Breast epithelium (tissue), 4 donors: ENCODE results near the gene CMTM7. TPM values are rescaled to one million over a fixed set of nuclear protein-coding genes. Genes with fewer than 3 reads are reported as not detected.

ENCODE experiments used
- DNase-seq, 2 donors: peaks; one replicate each; pipeline ENCODE4 v3.0.0-alpha.2; 2019; ENCODE audit warnings: low spot score in 2 of 2
- H3K27ac ChIP-seq, 2 donors: fragments of 200-600 bp; sonication (generic) in 1 of 2; one replicate each; pipeline ENCODE4 v1.5.1; 2016 to 2019; ENCODE audit warnings: mild to moderate bottlenecking in 1 of 2
- H3K27me3 ChIP-seq, 2 donors: fragments of 200-600 bp; sonication (generic) in 1 of 2; one replicate each; pipeline versions ENCODE4 v1.5.1 to v1.6.0; 2017 to 2019; ENCODE audit warnings: control low read depth in 1 of 2, mild to moderate bottlenecking in 1 of 2
- H3K36me3 ChIP-seq: fragments of 200-600 bp; one replicate; pipeline ENCODE4 v1.5.1; 2019
- H3K4me1 ChIP-seq, 2 donors: fragments of 200-600 bp; sonication (generic); one replicate each; pipeline ENCODE4 v1.5.1; 2016 to 2019; ENCODE audit warnings: control low read depth in 1 of 2
- H3K4me3 ChIP-seq, 3 donors: fragments of 200-600 bp; sonication (generic); 1 replicate in 2 of 3; 2 replicates in 1 of 3; pipeline ENCODE4 v1.5.1; 2016 to 2019; ENCODE audit warnings: mild to moderate bottlenecking in 3 of 3, moderate library complexity in 2 of 3
- H3K9me3 ChIP-seq, 2 donors: fragments of 200-600 bp; sonication (generic) in 1 of 2; one replicate each; pipeline ENCODE4 v1.5.1; 2016 to 2019; ENCODE audit warnings: control low read depth in 1 of 2
- POLR2A ChIP-seq: fragments of 450-650 bp; IDR thresholded peaks from one replicate; pipeline ENCODE4 v1.6.1; 2016; ENCODE audit warnings: antibody characterized with exemption, mild to moderate bottlenecking, moderate library complexity
- POLR2AphosphoS5 ChIP-seq, 3 donors: sonication (generic); formaldehyde crosslinking; IDR thresholded peaks; one replicate each; pipeline ENCODE4 v1.6.1; 2017; ENCODE audit warnings: antibody characterized with exemption in 3 of 3
- intact Hi-C: fragments of 100-400 bp; cut with DNase I; formaldehyde crosslinking; loops from one replicate; pipeline ENCODE4 v1.15.1; 2023; ENCODE audit warnings: low total_unique reads
- total RNA-seq, 3 donors: library from RNA; depleted of rRNA; stranded (reverse); fragments of >200 nt; gene quantifications; one replicate each; pipeline ENCODE4 v1.1.0, GENCODE V29; 2016
- TF ChIP-seq, protein P1 (sequence below), 3 donors: fragments of 450-650 bp; IDR thresholded peaks; one replicate each; pipeline ENCODE4 v1.5.1; 2016 to 2017; ENCODE audit warnings: antibody characterized with exemption in 3 of 3, mild to moderate bottlenecking in 3 of 3, moderate library complexity in 3 of 3

CMTM7 gene
- total RNA-seq, 3 donors from 2014 or later = 16.8 to 111 (median 58.0) TPM

- DNase-seq = no peak
- Histone ChIP-seq H3K9me3 (no peaks in the 10 kb centered on the region), H3K4me3 (peak overlapping the region; percentile 37 to 68 (median 53)), H3K36me3 (no peaks in the 10 kb centered on the region), H3K4me1 (peaks cover 0 to 23% of the 10 kb centered on the region in 2 donors), H3K27me3 (no peaks in the 10 kb centered on the region), H3K27ac (peak overlapping the region; percentile 91 to 92)
- TF ChIP-seq, protein P1, sequence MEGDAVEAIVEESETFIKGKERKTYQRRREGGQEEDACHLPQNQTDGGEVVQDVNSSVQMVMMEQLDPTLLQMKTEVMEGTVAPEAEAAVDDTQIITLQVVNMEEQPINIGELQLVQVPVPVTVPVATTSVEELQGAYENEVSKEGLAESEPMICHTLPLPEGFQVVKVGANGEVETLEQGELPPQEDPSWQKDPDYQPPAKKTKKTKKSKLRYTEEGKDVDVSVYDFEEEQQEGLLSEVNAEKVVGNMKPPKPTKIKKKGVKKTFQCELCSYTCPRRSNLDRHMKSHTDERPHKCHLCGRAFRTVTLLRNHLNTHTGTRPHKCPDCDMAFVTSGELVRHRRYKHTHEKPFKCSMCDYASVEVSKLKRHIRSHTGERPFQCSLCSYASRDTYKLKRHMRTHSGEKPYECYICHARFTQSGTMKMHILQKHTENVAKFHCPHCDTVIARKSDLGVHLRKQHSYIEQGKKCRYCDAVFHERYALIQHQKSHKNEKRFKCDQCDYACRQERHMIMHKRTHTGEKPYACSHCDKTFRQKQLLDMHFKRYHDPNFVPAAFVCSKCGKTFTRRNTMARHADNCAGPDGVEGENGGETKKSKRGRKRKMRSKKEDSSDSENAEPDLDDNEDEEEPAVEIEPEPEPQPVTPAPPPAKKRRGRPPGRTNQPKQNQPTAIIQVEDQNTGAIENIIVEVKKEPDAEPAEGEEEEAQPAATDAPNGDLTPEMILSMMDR (IDR thresholded peaks at IDR 0.05) = no peak
- TF ChIP-seq POLR2A (no peak), POLR2AphosphoS5 (IDR thresholded peaks at IDR 0.05) (no peak)
- intact Hi-C loops = no loop called here
These were observed 9.5 kb downstream of the CMTM7 start for GRCh38 chr3:32401126-32401525.

DNA sequence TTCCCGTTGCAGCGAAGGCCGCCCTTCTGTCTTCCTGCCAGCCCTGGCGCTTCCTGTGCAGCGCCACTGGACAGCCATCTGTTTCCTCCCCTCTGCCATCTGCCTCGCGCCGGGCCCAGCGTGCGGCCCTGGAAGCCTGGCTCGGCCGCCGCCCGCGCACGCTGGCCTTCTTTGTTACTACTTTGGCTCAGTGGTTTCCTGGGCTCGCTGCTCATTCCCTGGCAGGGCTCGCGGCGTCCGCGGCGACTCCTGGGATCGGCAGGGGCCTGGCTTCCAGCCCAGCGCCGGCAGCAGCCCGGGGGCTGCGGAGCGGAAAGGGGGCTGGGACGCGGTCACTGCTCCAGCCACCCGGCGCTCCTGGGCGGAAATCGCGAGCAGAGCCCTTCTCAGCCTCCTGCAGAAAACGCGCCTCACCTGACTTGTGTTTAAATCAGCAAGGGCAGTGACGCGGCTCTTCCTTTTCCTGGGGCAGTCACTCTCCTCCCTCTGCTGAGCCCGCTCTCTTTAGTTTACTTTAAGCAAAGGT is 10.0 kb downstream of the CMTM7 start:
- peak; percentile 67 to 72 for DNase-seq
- Histone ChIP-seq H3K27me3 (no peaks in the 10 kb centered on the region), H3K4me1 (peaks cover 0 to 28% of the 10 kb centered on the region in 2 donors), H3K36me3 (no peaks in the 10 kb centered on the region), H3K27ac (peak overlapping the region; percentile 91 to 92), H3K9me3 (no peaks in the 10 kb centered on the region), H3K4me3 (peak overlapping the region; percentile 37 to 68 (median 53))
- intact Hi-C loops = no loop called here
- TF ChIP-seq, protein P1 (IDR thresholded peaks at IDR 0.05) = peak in 1 of 3 donors; percentile 4
- TF ChIP-seq POLR2AphosphoS5 (IDR thresholded peaks at IDR 0.05) (peak in 2 of 3 donors; percentile 44 to 74), POLR2A (no peak)

DNA sequence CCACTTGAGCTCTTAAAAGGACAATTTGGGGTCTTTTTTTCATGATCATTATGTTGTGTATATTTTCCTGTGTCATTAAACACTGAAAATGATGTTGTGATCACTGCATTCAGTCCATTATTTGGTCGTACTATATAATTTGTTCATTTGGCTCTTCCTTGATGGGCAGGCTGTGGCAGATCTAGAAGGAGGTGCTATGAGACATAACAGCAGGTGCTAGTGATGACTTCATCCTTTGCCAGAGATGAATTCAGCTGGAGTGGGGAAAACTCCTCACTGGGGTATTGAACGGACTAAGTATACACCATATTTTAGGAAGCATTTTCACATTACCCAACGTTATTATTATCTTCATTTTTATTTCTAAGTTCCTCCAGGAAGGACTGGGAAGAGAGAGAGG is 12.0 kb downstream of the CMTM7 start:
- Histone ChIP-seq H3K4me3 (no peak overlapping the region), H3K4me1 (peaks cover 0 to 31% of the 10 kb centered on the region in 2 donors), H3K36me3 (no peaks in the 10 kb centered on the region), H3K27me3 (no peaks in the 10 kb centered on the region), H3K9me3 (no peaks in the 10 kb centered on the region), H3K27ac (peak overlapping the region; percentile 49 to 91)
- no peak for DNase-seq
- no peak for TF ChIP-seq POLR2A
- TF ChIP-seq, protein P1 (IDR thresholded peaks at IDR 0.05) = no peak
- TF ChIP-seq POLR2AphosphoS5 (IDR thresholded peaks at IDR 0.05) = no peak
- intact Hi-C loops = no loop called here

DNA sequence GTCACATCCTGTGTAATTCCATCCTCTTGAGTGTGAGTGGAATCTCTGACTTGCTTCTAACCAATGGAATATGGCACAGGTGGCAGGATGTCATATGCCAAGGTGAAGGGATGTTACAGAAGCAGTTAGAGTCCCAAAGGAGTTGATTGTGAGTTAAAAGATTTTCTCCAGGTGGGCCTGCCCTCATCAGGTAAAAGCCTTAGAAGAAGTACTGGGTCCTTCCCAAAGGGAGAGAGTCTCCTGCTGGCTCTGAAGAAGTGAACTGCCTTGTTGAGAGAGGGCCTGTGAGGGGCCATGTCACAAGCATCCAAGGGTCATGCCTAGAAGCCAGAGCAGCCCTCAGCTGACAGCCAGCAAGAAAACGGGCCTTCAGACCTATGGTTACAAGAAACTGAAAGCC is 13.1 kb downstream of the CMTM7 start:
- intact Hi-C loops = no loop called here
- Histone ChIP-seq H3K36me3 (no peaks in the 10 kb centered on the region), H3K4me1 (peaks cover 0 to 25% of the 10 kb centered on the region in 2 donors), H3K27me3 (no peaks in the 10 kb centered on the region), H3K27ac (peak overlapping the region; percentile 33 to 79), H3K4me3 (no peak overlapping the region), H3K9me3 (no peaks in the 10 kb centered on the region)
- TF ChIP-seq POLR2A (no peak), POLR2AphosphoS5 (IDR thresholded peaks at IDR 0.05) (no peak)
- TF ChIP-seq, protein P1 (IDR thresholded peaks at IDR 0.05) = no peak
- DNase-seq = no peak

DNA sequence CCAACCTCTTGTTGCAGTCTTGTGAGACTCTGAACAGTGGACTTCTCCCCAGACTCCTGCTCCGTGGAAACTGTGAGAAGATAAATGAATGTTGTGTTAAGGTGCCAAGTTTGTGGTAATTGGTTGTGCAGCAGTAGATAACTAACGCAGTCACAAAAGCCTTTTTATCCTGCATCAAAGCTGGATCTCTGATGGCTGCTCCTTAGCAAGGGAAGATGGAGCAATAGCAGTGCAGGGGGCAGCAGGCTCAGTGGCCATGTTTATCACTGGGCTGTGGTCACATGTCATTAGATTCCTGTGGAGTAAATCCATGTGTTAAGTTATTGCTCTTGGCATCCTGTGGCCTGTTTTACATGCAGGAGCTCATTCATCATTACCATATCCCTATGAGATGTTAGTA is 13.5 kb downstream of the CMTM7 start:
- Histone ChIP-seq H3K36me3 (no peaks in the 10 kb centered on the region), H3K27me3 (no peaks in the 10 kb centered on the region), H3K4me1 (peaks cover 0 to 24% of the 10 kb centered on the region in 2 donors), H3K9me3 (no peaks in the 10 kb centered on the region), H3K27ac (peak overlapping the region; percentile 33 to 79), H3K4me3 (no peak overlapping the region)
- TF ChIP-seq, protein P1 (IDR thresholded peaks at IDR 0.05) = no peak
- TF ChIP-seq POLR2A (no peak), POLR2AphosphoS5 (IDR thresholded peaks at IDR 0.05) (no peak)
- intact Hi-C loops = no loop called here
- DNase-seq = no peak
